Prostate gland (tissue), 2 donors: ENCODE results near the gene ALDH1L1. TPM values are rescaled to one million over a fixed set of nuclear protein-coding genes. Genes with fewer than 3 reads are reported as not detected.

Experiments used
- DNase-seq: peaks from one replicate; pipeline ENCODE4 v3.0.0-alpha.2; 2019; ENCODE audit warnings: low spot score
- H3K27ac ChIP-seq, 2 donors: fragments of 200-600 bp; sonication (generic); 2 replicates each; pipeline ENCODE4 v1.5.1; 2017 to 2019
- H3K27me3 ChIP-seq: fragments of 200-600 bp; sonication (generic); replicated peaks from 2 replicates; pipeline ENCODE4 v1.5.1; 2019; ENCODE audit not compliant: insufficient read depth
- H3K36me3 ChIP-seq, 2 donors: fragments of 200-600 bp; sonication (generic); 1 replicate in 1 of 2; 2 replicates in 1 of 2; pipeline versions ENCODE4 v1.5.1 to v1.8.1; 2017 to 2019
- H3K4me1 ChIP-seq: fragments of 200-600 bp; sonication (generic); replicated peaks from 2 replicates; pipeline ENCODE4 v1.5.1; 2019
- H3K4me3 ChIP-seq, 2 donors: fragments of 200-600 bp; sonication (generic); 2 replicates each; pipeline ENCODE4 v1.5.1; 2017 to 2019
- H3K9me3 ChIP-seq: fragments of 200-600 bp; sonication (generic); 2 replicates; pipeline ENCODE4 v1.5.1; 2017
- CTCF ChIP-seq, 4 experiments: fragments of 200-600 bp in 2 of 4; fragments of 450-650 bp in 2 of 4; sonication (generic) in 2 of 4; IDR thresholded peaks; 1 replicate in 3 of 4; 2 replicates in 1 of 4; pipeline ENCODE4 v1.5.1; 2016 to 2019; ENCODE audit warnings: antibody characterized with exemption in 4 of 4, mild to moderate bottlenecking in 2 of 4, moderate library complexity in 2 of 4
- POLR2A ChIP-seq: fragments of 450-650 bp; IDR thresholded peaks from one replicate; pipeline ENCODE4 v1.6.1; 2016; ENCODE audit warnings: antibody characterized with exemption, mild to moderate bottlenecking
- POLR2AphosphoS5 ChIP-seq: sonication (generic); formaldehyde crosslinking; IDR thresholded peaks from one replicate; pipeline ENCODE4 v1.6.1; 2017; ENCODE audit warnings: antibody characterized with exemption
- WGBS: methylation state at CpG from one replicate; pipeline ENCODE4 v1.1.5; 2018; 5-methylcytosine and 5-hydroxymethylcytosine counted together
- intact Hi-C: fragments of 100-400 bp; cut with DNase I; formaldehyde crosslinking; loops from one replicate; pipeline ENCODE4 v1.14.2; 2022
- total RNA-seq, 2 donors: library from RNA; depleted of rRNA; stranded (reverse); fragments of >200 nt; gene quantifications; one replicate each; pipeline ENCODE4 v1.1.0, GENCODE V29; 2016

The ALDH1L1 gene
- total RNA-seq, 2 donors from 2014 or later, result 19.6 to 57.3 TPM

GRCh38 chr3:126108676-126109050 is 71.7 kb downstream of the ALDH1L1 start:
- Histone ChIP-seq H3K27ac (no peak overlapping the region), H3K36me3 (no peaks in the 10 kb centered on the region), H3K4me1 (no peaks in the 10 kb centered on the region), H3K4me3 (no peak overlapping the region), H3K27me3 (no peaks in the 10 kb centered on the region), H3K9me3 (no peaks in the 10 kb centered on the region)
- intact Hi-C loops, result no loop called here
- DNase-seq, result no peak
- TF ChIP-seq CTCF (IDR thresholded peaks at IDR 0.05), result no peak
- TF ChIP-seq POLR2A, result no peak
- TF ChIP-seq POLR2AphosphoS5, result no peak
- WGBS, result 80% methylated on average over 5 of the region's 5 CpGs

DNA sequence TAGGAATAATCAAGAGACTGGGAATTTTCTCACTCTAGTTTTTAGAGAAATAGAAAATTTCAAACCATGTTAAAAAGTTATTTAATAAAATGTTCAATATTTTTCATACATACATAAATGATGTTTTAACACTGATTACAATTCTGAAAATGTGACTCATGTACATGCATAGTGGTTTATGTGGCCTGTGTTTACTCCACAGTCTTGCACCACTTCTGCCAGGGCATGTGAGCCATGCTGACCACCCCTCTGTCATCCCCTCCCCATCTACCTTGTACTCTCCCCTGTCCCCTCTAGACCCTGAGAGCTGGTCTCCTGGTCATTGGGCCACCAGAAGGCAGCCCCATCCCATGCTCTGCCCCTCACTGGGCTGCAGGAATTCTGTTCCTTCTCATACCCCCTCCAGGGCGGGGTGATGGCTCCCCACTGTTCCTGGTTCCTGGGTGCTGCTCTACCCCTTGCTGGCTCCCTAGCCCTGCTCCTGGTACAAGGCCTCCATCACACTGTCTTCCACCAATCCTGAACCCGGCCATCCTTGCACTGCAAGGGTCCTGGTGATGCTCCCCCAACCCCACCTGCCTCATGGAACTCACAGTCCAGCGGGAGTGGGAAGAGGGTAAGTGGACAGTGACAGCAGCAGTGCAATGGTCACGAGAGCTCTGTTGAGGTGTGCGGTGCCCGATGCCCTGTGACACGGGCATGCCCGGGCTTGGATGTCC is 72.3 kb downstream of the ALDH1L1 start:
- H3K27ac ChIP-seq, result no peak overlapping the region
- TF ChIP-seq CTCF (IDR thresholded peaks at IDR 0.05) (no peak), POLR2A (no peak), POLR2AphosphoS5 (no peak)
- H3K4me3 ChIP-seq, result no peak overlapping the region
- no peaks in the 10 kb centered on the region for H3K27me3 ChIP-seq
- H3K4me1 ChIP-seq, result no peaks in the 10 kb centered on the region
- DNase-seq, result no peak
- H3K36me3 ChIP-seq, result no peaks in the 10 kb centered on the region
- WGBS, result 88% methylated on average over 8 of the region's 8 CpGs
- intact Hi-C loops, result no loop called here
- no peaks in the 10 kb centered on the region for H3K9me3 ChIP-seq

DNA sequence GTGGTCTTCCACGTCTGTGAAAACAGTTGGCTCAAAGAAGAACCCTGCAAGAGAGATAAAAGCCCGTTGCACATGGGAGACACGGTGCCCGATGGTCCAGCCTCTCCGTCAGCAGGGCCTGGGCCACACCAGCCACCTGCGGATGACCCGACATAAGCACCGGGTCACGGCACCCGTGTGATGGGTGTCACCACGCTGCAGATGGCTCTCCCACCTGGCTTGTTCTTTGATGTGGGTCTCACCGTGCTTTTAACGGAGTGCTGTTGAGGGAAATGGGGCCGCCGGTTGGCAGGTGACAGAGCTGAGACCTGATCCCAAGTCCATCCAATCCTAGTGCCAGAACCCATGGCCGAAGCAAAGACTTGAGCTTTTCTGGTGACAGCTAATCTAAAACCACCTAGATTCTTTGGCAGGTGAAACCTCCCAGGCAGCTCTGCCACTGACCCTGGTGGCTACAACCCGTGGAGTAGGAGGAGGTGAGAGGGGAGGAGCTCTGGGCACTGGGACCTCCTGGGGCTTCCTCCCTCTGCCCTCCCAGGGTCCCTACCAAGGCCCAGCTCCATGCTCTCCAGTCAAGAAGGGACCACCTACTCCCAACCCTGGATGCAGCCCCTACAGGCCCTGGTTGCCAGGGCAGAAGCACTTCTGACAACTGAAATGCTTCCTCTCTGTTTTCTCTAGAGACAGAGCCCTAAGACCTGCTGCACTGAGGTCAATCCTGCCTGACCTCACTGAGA is 73.0 kb downstream of the ALDH1L1 start:
- Histone ChIP-seq H3K27ac (no peak overlapping the region), H3K9me3 (no peaks in the 10 kb centered on the region), H3K4me3 (no peak overlapping the region), H3K27me3 (no peaks in the 10 kb centered on the region), H3K36me3 (no peaks in the 10 kb centered on the region), H3K4me1 (no peaks in the 10 kb centered on the region)
- WGBS, result 84% methylated on average over 17 of the region's 17 CpGs
- DNase-seq, result no peak
- TF ChIP-seq POLR2AphosphoS5, result no peak
- TF ChIP-seq CTCF (IDR thresholded peaks at IDR 0.05), result no peak
- no peak for TF ChIP-seq POLR2A
- intact Hi-C loops, result no loop called here

GRCh38 chr3:126106336-126107202 is 73.8 kb downstream of the ALDH1L1 start:
- no peak overlapping the region for H3K27ac ChIP-seq
- H3K27me3 ChIP-seq, result no peaks in the 10 kb centered on the region
- DNase-seq, result no peak
- no peaks in the 10 kb centered on the region for H3K4me1 ChIP-seq
- H3K4me3 ChIP-seq, result no peak overlapping the region
- no peaks in the 10 kb centered on the region for H3K36me3 ChIP-seq
- 93% methylated on average over 21 of the region's 21 CpGs for WGBS
- intact Hi-C loops, result no loop called here
- no peaks in the 10 kb centered on the region for H3K9me3 ChIP-seq
- TF ChIP-seq POLR2A (no peak), CTCF (IDR thresholded peaks at IDR 0.05) (no peak), POLR2AphosphoS5 (no peak)
